ENCODE results near the gene TECTB.

GRCh38 chr10:112352044-112352443, 68.8 kb downstream of the TECTB start:
- TF ChIP-seq, protein P1, sequence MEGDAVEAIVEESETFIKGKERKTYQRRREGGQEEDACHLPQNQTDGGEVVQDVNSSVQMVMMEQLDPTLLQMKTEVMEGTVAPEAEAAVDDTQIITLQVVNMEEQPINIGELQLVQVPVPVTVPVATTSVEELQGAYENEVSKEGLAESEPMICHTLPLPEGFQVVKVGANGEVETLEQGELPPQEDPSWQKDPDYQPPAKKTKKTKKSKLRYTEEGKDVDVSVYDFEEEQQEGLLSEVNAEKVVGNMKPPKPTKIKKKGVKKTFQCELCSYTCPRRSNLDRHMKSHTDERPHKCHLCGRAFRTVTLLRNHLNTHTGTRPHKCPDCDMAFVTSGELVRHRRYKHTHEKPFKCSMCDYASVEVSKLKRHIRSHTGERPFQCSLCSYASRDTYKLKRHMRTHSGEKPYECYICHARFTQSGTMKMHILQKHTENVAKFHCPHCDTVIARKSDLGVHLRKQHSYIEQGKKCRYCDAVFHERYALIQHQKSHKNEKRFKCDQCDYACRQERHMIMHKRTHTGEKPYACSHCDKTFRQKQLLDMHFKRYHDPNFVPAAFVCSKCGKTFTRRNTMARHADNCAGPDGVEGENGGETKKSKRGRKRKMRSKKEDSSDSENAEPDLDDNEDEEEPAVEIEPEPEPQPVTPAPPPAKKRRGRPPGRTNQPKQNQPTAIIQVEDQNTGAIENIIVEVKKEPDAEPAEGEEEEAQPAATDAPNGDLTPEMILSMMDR (IDR thresholded peaks at IDR 0.05): no peak
- no peak for TF ChIP-seq POLR2AphosphoS5 (IDR thresholded peaks at IDR 0.05)
